ENCODE measurements around the gene GRK5.
"Not testable (repeated sequence)": the region's sequence is repeated elsewhere in the genome, so short reads cannot be mapped to it uniquely, and the experiment has no call there.

GRK5 gene

GRCh38 chr10:119274519-119275045, 67.2 kb downstream of the GRK5 start:
- peaks cover 10% of the 10 kb centered on the region for H3K4me1 ChIP-seq (ENCODE audit: control insufficient read depth, insufficient read depth, low read length, poor library complexity, severe bottlenecking)
- 89 to 100% methylated on average over 3 of the region's 4 CpGs for WGBS, 2 experiments (ENCODE audit: insufficient coverage in 2 of 2)
- no peak overlapping the region for H3K4me3 ChIP-seq (ENCODE audit: extremely low read depth, insufficient read depth, low read length, poor library complexity, severe bottlenecking)
- no peaks in the 10 kb centered on the region for H3K9me3 ChIP-seq (ENCODE audit: control insufficient read depth, low read length)
- H3K36me3 ChIP-seq (ENCODE audit: control insufficient read depth, insufficient read depth, low read length) = no peaks in the 10 kb centered on the region
- no peak overlapping the region for H3K27ac ChIP-seq (ENCODE audit: low read depth, low read length, severe bottlenecking)

DNA sequence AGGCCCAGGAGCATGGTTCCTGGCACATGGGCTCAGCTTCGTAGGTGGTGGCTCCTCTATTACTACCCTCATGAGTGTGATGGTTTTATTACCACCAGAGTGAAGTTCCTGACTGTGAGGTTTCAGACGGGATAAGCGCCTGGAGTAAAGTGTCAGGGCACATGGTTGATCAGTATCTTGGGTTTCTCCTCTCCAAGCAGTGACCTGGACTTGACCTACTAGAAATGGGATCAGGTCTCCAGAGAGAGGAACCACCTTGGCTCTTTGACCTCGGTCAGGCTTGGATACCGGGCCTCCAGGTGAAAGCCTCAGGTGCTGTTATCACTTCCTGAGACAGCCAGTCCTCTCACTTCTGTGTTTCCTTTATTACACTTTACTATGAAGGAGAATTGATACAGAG, 67.7 kb downstream of the GRK5 start:
- Histone ChIP-seq H3K4me1 (ENCODE audit: control insufficient read depth, insufficient read depth, low read length, poor library complexity, severe bottlenecking) (peaks cover 10% of the 10 kb centered on the region), H3K4me3 (ENCODE audit: extremely low read depth, insufficient read depth, low read length, poor library complexity, severe bottlenecking) (no peak overlapping the region), H3K9me3 (ENCODE audit: control insufficient read depth, low read length) (no peaks in the 10 kb centered on the region), H3K27ac (ENCODE audit: low read depth, low read length, severe bottlenecking) (no peak overlapping the region), H3K36me3 (ENCODE audit: control insufficient read depth, insufficient read depth, low read length) (no peaks in the 10 kb centered on the region)
- WGBS, 2 experiments (ENCODE audit: insufficient coverage in 2 of 2) = 84 to 91% methylated on average over 4 of the region's 5 CpGs

DNA sequence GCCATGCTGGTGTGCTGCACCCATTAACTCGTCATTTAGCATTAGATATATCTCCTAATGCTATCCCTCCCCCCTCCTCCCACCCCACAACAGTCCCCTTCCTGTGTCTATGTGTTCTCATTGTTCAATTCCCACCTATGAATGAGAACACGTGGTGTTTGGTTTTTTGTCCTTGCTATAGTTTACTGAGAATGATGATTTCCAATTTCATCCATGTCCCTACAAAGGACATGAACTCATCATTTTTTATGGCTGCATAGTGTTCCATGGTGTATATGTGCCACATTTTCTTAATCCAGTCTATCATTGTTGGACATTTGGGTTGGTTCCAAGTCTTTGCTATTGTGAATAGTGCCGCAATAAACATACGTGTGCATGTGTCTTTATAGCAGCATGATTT, 68.8 kb downstream of the GRK5 start:
- no CpG with 5 or more reads among the region's 4 CpGs for WGBS, 2 experiments (ENCODE audit: insufficient coverage in 2 of 2)
- not testable (repeated sequence) for H3K9me3 ChIP-seq (ENCODE audit: control insufficient read depth, low read length); H3K36me3 ChIP-seq (ENCODE audit: control insufficient read depth, insufficient read depth, low read length); H3K27ac ChIP-seq (ENCODE audit: low read depth, low read length, severe bottlenecking); H3K4me3 ChIP-seq (ENCODE audit: extremely low read depth, insufficient read depth, low read length, poor library complexity, severe bottlenecking); H3K4me1 ChIP-seq (ENCODE audit: control insufficient read depth, insufficient read depth, low read length, poor library complexity, severe bottlenecking)

DNA sequence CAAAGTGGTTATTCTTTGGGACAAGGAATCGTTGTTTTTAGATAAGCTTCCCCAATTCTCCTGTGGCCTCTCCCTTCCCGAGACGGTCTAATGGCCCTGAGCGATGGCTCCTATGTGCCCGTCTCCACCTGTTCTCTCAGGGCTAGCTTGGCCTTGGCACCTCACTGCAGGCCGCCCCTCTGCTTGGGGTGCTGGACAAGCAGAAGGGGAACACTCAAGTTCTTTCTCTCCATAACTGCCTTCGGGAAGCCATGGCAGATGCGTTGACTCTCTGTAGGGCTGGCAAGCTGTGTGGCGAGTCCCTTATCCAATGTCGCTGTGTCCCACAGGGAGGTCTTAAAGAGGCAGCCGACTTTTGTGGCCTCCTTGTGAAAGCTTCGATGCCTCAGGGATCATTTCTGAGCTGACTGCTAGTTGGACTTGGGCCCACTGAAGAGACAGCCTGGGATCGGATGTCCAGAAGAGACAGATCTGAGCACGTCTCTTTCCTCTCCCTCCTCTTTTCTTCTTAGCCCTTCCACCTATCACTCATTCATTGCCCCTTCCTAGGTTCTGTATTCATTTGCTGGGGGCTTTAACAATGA, 70.8 kb downstream of the GRK5 start:
- WGBS, 2 experiments (ENCODE audit: insufficient coverage in 2 of 2) = 92 to 93% methylated on average over 12 to 14 of the region's 14 CpGs
- H3K27ac ChIP-seq (ENCODE audit: low read depth, low read length, severe bottlenecking) = no peak overlapping the region
- no peak overlapping the region for H3K4me3 ChIP-seq (ENCODE audit: extremely low read depth, insufficient read depth, low read length, poor library complexity, severe bottlenecking)
- no peaks in the 10 kb centered on the region for H3K36me3 ChIP-seq (ENCODE audit: control insufficient read depth, insufficient read depth, low read length)
- H3K4me1 ChIP-seq (ENCODE audit: control insufficient read depth, insufficient read depth, low read length, poor library complexity, severe bottlenecking) = no peaks in the 10 kb centered on the region
- H3K9me3 ChIP-seq (ENCODE audit: control insufficient read depth, low read length) = no peaks in the 10 kb centered on the region

DNA sequence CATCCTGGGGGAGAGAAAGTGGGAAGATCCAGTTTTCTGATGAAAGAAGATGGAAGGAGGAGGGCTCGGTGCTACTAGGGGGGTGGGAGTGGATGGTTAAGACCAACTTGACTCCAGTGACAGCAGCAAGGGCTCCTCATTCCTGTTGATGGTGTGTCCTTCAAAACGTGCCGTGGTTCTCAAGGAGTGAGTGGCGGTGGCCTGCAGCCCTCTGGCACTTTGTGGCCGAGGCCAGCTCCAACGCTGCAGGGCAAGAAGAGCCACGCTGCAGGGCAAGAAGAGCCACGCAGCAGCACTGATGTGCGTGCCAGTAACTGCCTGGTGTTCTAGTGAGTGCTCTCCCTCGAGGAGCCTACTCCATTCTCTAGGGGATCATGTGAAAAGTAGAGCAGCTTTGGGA, 72.1 kb downstream of the GRK5 start:
- Histone ChIP-seq H3K9me3 (ENCODE audit: control insufficient read depth, low read length) (no peaks in the 10 kb centered on the region), H3K4me1 (ENCODE audit: control insufficient read depth, insufficient read depth, low read length, poor library complexity, severe bottlenecking) (no peaks in the 10 kb centered on the region), H3K36me3 (ENCODE audit: control insufficient read depth, insufficient read depth, low read length) (no peaks in the 10 kb centered on the region), H3K4me3 (ENCODE audit: extremely low read depth, insufficient read depth, low read length, poor library complexity, severe bottlenecking) (no peak overlapping the region), H3K27ac (ENCODE audit: low read depth, low read length, severe bottlenecking) (no peak overlapping the region)
- 86 to 94% methylated on average over 9 to 10 of the region's 10 CpGs for WGBS, 2 experiments (ENCODE audit: insufficient coverage in 2 of 2)

GRCh38 chr10:119281581-119282071, 74.3 kb downstream of the GRK5 start:
- no peak overlapping the region for H3K4me3 ChIP-seq (ENCODE audit: extremely low read depth, insufficient read depth, low read length, poor library complexity, severe bottlenecking)
- H3K36me3 ChIP-seq (ENCODE audit: control insufficient read depth, insufficient read depth, low read length) = no peaks in the 10 kb centered on the region
- no peaks in the 10 kb centered on the region for H3K9me3 ChIP-seq (ENCODE audit: control insufficient read depth, low read length)
- 85 to 86% methylated on average over 13 of the region's 13 CpGs for WGBS, 2 experiments (ENCODE audit: insufficient coverage in 2 of 2)
- H3K4me1 ChIP-seq (ENCODE audit: control insufficient read depth, insufficient read depth, low read length, poor library complexity, severe bottlenecking) = no peaks in the 10 kb centered on the region
- no peak overlapping the region for H3K27ac ChIP-seq (ENCODE audit: low read depth, low read length, severe bottlenecking)

- H3K36me3 ChIP-seq (ENCODE audit: control insufficient read depth, insufficient read depth, low read length) = no peaks in the 10 kb centered on the region
- H3K9me3 ChIP-seq (ENCODE audit: control insufficient read depth, low read length) = no peaks in the 10 kb centered on the region
- H3K4me3 ChIP-seq (ENCODE audit: extremely low read depth, insufficient read depth, low read length, poor library complexity, severe bottlenecking) = no peak overlapping the region
- H3K4me1 ChIP-seq (ENCODE audit: control insufficient read depth, insufficient read depth, low read length, poor library complexity, severe bottlenecking) = no peaks in the 10 kb centered on the region
- H3K27ac ChIP-seq (ENCODE audit: low read depth, low read length, severe bottlenecking) = no peak overlapping the region
- 94 to 96% methylated on average over 8 to 9 of the region's 9 CpGs for WGBS, 2 experiments (ENCODE audit: insufficient coverage in 2 of 2)
These were observed 75.1 kb downstream of the GRK5 start for GRCh38 chr10:119282446-119282845.

- no peak overlapping the region for H3K27ac ChIP-seq (ENCODE audit: low read depth, low read length, severe bottlenecking)
- WGBS, 2 experiments (ENCODE audit: insufficient coverage in 2 of 2) = 97% methylated on average over 4 of the region's 5 CpGs
- H3K4me1 ChIP-seq (ENCODE audit: control insufficient read depth, insufficient read depth, low read length, poor library complexity, severe bottlenecking) = no peaks in the 10 kb centered on the region
- no peaks in the 10 kb centered on the region for H3K36me3 ChIP-seq (ENCODE audit: control insufficient read depth, insufficient read depth, low read length)
- H3K9me3 ChIP-seq (ENCODE audit: control insufficient read depth, low read length) = no peaks in the 10 kb centered on the region
- H3K4me3 ChIP-seq (ENCODE audit: extremely low read depth, insufficient read depth, low read length, poor library complexity, severe bottlenecking) = no peak overlapping the region
These were observed 76.0 kb downstream of the GRK5 start for GRCh38 chr10:119283387-119283786.

GRCh38 chr10:119283818-119284217, 76.4 kb downstream of the GRK5 start:
- H3K4me1 ChIP-seq (ENCODE audit: control insufficient read depth, insufficient read depth, low read length, poor library complexity, severe bottlenecking) = peaks cover 3% of the 10 kb centered on the region
- H3K27ac ChIP-seq (ENCODE audit: low read depth, low read length, severe bottlenecking) = no peak overlapping the region
- no peaks in the 10 kb centered on the region for H3K36me3 ChIP-seq (ENCODE audit: control insufficient read depth, insufficient read depth, low read length)
- H3K4me3 ChIP-seq (ENCODE audit: extremely low read depth, insufficient read depth, low read length, poor library complexity, severe bottlenecking) = no peak overlapping the region
- H3K9me3 ChIP-seq (ENCODE audit: control insufficient read depth, low read length) = no peaks in the 10 kb centered on the region
- WGBS, 2 experiments (ENCODE audit: insufficient coverage in 2 of 2) = 95 to 100% methylated on average over 3 to 4 of the region's 5 CpGs

DNA sequence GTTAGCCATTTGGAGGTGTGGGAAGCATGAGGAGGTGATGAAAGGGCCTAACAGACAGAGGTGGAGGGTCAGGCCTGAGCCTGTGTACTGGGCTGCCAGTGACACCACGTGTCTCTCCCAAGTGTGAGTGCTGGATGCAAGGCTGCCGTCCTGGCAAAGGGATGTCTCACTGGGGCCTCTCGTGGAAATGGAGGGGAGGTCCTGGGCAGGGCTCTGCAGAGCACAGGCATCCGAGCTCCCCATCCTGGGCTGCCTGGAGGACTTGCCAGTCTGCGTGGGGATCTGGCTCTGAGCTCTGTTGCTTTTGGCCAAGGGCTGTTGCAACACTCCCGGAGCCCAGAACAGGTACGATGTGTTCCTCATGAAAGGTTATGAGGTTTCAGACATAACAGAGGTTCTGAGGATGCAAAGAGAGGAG, 77.3 kb downstream of the GRK5 start:
- H3K4me3 ChIP-seq (ENCODE audit: extremely low read depth, insufficient read depth, low read length, poor library complexity, severe bottlenecking) = no peak overlapping the region
- 90 to 91% methylated on average over 6 to 7 of the region's 7 CpGs for WGBS, 2 experiments (ENCODE audit: insufficient coverage in 2 of 2)
- no peaks in the 10 kb centered on the region for H3K36me3 ChIP-seq (ENCODE audit: control insufficient read depth, insufficient read depth, low read length)
- peaks cover 11% of the 10 kb centered on the region for H3K4me1 ChIP-seq (ENCODE audit: control insufficient read depth, insufficient read depth, low read length, poor library complexity, severe bottlenecking)
- H3K27ac ChIP-seq (ENCODE audit: low read depth, low read length, severe bottlenecking) = no peak overlapping the region
- H3K9me3 ChIP-seq (ENCODE audit: control insufficient read depth, low read length) = no peaks in the 10 kb centered on the region

DNA sequence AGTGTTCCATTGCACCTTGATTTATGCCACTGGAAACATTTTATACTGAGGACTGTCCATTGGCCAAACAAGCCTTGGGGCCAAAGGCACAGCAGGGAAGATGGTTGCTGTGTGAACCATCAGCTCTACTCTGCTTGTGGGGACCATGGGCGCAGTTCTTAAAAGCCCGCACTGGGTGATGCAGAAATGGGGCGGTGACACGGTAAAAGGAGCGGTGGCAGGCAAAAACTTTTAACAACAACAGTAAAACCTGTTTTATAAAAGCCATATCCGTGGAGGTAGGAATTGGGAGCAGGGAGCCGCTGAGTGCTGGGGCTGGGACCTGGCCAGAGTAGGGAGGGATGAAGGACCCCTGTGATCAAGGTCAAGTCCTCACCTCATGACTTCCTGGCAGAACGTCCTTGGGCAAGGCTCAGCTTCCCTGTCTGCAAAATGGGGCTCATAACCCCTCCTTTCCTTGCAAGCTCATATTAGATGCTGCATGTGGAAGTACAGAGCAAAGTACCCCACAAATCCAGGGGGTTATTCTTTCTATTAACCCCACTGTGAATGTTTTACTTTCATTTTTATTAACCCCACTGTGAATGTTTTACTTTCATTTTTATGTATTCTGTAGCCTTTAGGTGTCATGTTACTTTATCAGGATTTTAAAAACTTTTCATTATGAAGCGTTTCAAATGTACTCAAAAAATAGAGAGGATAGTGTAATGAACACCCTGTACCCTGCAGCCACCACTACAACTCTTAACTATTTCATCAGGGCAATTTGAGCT, 78.3 kb downstream of the GRK5 start:
- H3K36me3 ChIP-seq (ENCODE audit: control insufficient read depth, insufficient read depth, low read length) = no peaks in the 10 kb centered on the region
- WGBS, 2 experiments (ENCODE audit: insufficient coverage in 2 of 2) = 93 to 95% methylated on average over 3 to 6 of the region's 9 CpGs
- no peak overlapping the region for H3K27ac ChIP-seq (ENCODE audit: low read depth, low read length, severe bottlenecking)
- H3K4me3 ChIP-seq (ENCODE audit: extremely low read depth, insufficient read depth, low read length, poor library complexity, severe bottlenecking) = no peak overlapping the region
- H3K9me3 ChIP-seq (ENCODE audit: control insufficient read depth, low read length) = no peaks in the 10 kb centered on the region
- peaks cover 11% of the 10 kb centered on the region for H3K4me1 ChIP-seq (ENCODE audit: control insufficient read depth, insufficient read depth, low read length, poor library complexity, severe bottlenecking)

Data from mesodermal cell (in vitro differentiated cells).